Astrocyte of the hippocampus (primary cell): ENCODE measurements around the gene PDK1.
"Not testable (repeated sequence)": the region's sequence is repeated elsewhere in the genome, so short reads cannot be mapped to it uniquely, and the experiment has no call there.

Experiments
- DNase-seq: peaks from one replicate; pipeline ENCODE4 v3.0.0; 2011; ENCODE audit warnings: low read depth, low spot score

Gene PDK1

DNA sequence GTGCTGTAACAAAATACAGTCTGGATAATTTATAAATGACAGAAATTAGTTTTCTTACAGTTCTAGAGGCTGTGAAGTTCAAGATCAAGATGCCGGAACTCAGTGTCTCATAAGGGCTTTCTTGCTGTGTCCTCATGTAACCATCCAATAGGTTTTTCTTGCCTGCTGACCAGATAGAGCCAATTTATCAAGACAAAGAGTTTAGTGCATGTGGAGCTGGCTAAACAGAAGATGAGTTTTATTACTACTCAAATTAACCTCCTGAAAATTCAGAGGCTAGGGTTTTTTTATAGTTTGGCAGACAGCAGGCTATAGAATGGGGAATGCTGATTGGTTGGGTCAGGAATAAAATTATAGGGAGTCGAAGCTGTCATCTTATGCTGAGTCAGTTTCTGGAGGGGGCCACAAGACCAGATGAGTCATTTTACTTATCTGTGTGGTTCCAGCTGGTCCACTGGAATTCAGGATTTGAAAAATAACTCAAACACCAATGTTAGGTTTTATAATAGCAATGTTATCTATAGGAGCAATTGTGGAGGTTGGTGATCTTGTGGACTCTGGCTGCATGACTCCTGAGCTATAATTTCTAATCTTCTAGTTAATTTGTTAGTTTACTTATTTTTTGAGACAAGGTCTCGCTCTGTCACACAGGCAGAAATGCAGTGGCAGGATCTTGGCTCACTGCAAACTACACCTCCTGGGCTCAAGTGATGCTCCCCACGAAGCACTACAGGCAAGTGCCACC lies 3.2 kb upstream of the PDK1 start:
- peak; percentile 79 for DNase-seq

GRCh38 chr2:172554352-172555271 lies 1.3 kb upstream of the PDK1 start:
- DNase-seq, result no peak

DNA sequence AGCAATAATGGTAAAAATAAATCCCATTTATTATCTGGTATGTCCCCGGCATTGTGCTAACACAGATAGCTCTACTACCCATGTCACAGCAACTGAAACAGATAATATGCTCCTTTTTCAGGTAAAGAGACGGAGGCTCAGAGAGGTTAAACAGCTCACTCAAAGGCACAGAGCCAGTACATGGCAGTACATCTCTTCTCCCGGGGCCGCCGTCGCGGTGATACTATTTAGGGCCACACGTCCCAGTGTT lies 693 bp upstream of the PDK1 start:
- DNase-seq, result no peak

- DNase-seq, result no peak
Measured at GRCh38 chr2:172556284-172557033, 569 bp downstream of the PDK1 start.

- DNase-seq, result no peak
Measured at GRCh38 chr2:172558372-172558771, 2.5 kb downstream of the PDK1 start.

DNA sequence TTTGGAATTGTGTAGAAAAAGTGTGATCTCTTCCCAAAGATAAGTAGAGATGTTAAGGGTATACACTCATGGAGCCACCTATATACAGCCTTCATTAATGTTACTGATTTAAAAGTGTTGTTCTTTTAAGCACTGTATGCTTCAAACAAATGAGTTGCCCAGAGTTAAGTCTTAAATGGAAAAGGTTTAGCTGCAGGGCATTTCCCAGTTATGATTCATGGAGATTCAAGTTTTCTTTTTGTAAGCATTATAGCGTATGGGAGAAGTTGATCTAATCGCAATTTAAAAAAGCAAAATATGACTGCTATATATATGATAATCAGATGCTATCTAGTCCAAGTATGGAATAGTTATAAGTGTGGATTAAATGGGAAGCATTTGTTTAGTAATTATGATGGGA lies 4.8 kb downstream of the PDK1 start:
- no peak for DNase-seq

GRCh38 chr2:172561270-172561669 lies 5.4 kb downstream of the PDK1 start:
- DNase-seq, result no peak

DNA sequence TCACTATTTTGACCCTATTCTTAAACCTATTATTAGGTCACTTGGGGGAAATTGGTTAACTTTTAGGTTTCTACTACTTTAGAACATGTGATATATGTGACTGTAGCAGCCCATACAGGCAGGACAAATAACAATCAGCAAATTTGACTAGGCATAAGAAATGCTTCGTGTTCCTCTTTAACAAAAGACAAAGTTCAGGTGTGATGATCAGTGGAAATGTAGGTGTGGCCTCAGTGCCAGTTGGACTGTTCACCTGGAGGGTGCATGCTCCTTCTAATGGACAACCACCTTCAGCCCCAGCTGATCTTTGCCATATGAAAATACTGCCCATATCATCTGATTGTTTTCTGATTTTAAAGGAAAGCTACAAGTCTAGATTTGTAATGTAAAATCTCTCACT lies 6.4 kb downstream of the PDK1 start:
- no peak for DNase-seq

GRCh38 chr2:172564376-172564775 lies 8.5 kb downstream of the PDK1 start:
- DNase-seq, result no peak

- DNase-seq, result no peak
Measured at GRCh38 chr2:172571245-172571644, 15.4 kb downstream of the PDK1 start.

DNA sequence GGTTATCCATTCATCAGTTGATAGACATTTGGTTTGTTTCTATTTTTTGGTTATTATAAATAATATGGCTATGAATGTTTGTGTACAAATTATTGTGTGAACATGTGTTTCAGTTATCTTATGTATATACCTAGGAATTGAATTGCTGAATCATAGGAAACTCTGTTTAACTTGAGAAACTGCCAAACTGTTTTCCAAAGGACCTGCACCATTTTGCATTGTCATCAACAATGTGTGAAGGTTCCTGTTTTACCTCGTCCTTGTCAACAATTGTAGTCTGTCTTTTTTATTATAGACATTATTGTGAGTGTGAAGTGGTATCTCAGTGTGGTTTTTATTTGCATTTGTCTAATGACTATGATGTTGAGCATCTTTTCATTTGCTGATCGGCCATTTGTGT lies 17.1 kb downstream of the PDK1 start:
- no peak for DNase-seq

DNA sequence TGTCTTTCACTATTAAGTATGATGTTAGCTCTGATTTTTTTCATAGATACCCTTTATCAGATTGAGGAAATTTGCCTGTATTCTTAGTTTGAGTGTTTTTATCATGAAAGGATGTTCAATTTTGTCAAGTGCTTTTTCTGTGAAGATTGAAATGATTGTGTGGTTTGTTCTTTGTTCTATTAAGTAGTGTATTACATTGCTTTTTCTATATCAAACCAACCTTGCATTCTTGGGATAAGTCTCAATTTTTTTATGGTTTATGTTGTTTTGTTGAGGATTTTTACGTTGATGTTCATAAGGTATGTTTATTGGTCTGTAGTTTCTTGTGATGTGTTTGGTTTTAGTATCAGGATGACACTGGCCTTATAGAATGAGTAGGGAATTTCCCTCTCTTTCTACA lies 19.1 kb downstream of the PDK1 start:
- no peak for DNase-seq

- DNase-seq, result no peak
Measured at GRCh38 chr2:172578054-172578453, 22.2 kb downstream of the PDK1 start.

GRCh38 chr2:172578860-172579512 lies 23.1 kb downstream of the PDK1 start:
- DNase-seq, result no peak

GRCh38 chr2:172580544-172580943 lies 24.7 kb downstream of the PDK1 start:
- no peak for DNase-seq

DNA sequence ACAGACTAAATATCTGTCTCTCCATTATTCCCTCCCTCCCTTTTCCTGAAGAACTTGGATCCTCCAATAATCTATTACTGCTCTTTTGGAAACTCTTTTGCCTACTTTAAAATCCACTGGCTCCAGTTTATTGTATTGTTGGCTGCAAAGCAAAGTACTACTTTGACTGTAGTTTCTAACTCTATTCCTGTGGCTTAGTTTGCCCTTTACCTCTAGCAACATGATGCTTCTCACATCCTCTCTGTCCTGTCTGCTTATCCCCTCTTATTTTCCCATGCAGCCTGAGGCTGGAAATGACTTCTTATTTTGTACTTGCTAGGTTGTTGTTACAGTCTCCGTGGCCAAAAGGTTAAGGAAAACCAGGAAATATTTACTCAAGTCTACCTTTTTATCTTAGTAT lies 26.8 kb downstream of the PDK1 start:
- no peak for DNase-seq

GRCh38 chr2:172586245-172586891 lies 30.5 kb downstream of the PDK1 start:
- peak; percentile 39 for DNase-seq

DNA sequence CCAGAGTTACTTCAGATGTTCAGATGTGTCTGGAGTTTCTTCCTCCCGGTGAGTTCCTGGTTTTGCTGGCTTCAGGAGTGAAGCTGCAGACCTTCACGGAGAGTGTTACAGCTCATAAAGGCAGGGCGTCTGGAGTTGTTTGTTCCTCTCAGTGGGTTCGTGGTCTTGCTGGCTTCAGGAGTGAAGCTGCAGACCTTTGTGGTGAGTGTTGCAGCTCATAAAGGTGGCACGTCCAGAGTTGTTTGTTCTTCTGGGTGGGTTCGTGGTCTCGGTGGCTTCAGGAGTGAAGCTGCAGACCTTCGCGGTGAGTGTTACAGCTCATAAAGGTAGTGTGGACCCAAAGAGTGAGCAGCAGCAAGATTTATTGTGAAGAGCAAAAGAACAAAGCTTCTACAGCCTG lies 31.3 kb downstream of the PDK1 start:
- DNase-seq, result not testable (repeated sequence)

DNA sequence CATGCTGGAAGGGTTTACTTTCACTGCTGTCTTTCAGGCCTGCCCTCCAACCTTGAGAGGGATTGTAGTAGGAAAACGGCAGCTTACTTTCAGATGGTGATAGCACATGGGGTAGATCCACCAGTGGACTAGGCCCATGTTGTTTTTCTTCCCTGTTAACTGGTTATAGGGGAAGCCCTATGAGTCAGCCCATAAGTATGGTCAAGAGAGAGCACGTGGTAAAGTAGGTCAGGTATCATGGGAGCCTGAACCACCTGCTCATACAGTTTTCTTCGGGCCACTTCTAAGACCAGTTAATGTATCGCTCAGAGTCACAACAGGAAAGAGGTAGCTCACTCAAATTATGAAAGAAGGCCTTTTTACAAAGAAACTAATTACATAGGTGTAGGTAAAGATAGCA lies 33.0 kb downstream of the PDK1 start:
- DNase-seq, result no peak

GRCh38 chr2:172591386-172591785 lies 35.5 kb downstream of the PDK1 start:
- DNase-seq, result not testable (repeated sequence)

DNA sequence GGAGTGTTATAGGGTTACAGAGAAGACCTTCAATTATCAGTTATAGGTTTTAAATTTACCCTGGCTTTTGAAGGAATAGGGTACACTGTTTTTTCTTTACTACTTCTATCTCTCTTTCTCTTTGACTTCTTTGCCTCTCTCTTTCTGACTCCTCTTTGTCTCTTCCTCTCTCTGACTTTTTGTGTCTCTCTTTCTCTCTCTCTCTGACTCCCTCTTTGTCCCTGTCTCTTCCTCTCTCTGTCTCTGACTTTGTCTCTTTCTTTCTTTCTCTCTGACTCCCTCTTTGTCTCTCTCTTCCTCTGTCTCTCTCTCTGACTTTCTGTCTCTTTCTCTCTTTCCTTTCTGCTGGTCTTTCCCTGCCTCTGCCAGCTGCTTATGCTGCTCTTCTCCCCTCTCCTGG lies 36.3 kb downstream of the PDK1 start:
- DNase-seq, result not testable (repeated sequence)
